H9 (cell line): ENCODE results near the gene TSPAN9. TPM values are rescaled to one million over a fixed set of nuclear protein-coding genes. Genes with fewer than 3 reads are reported as not detected.

Experiments used
- DNase-seq: peaks from one replicate; pipeline ENCODE4 v3.0.0-alpha.2; 2017
- H2AFZ ChIP-seq: one replicate; pipeline ENCODE4 v1.6.1; 2013; ENCODE audit warnings: mild to moderate bottlenecking, low read length, control low read depth, moderate library complexity
- H2AK5ac ChIP-seq: 2 replicates; pipeline ENCODE4 v1.6.1; 2013; ENCODE audit warnings: low read length, control low read depth, mixed read lengths; ENCODE audit not compliant: insufficient read length
- H2BK120ac ChIP-seq: one replicate; pipeline ENCODE4 v1.6.1; 2013; ENCODE audit warnings: low read depth, mild to moderate bottlenecking, low read length, control low read depth, inconsistent platforms; ENCODE audit not compliant: poor library complexity, severe bottlenecking
- H2BK12ac ChIP-seq: 2 replicates; pipeline ENCODE4 v1.6.1; 2013; ENCODE audit warnings: low read length, control low read depth, mixed read lengths, low read depth; ENCODE audit not compliant: insufficient read length
- H2BK15ac ChIP-seq: 2 replicates; pipeline ENCODE4 v1.6.1; 2013; ENCODE audit warnings: low read depth, low read length, control low read depth
- H2BK20ac ChIP-seq: one replicate; pipeline ENCODE4 v1.6.1; 2013; ENCODE audit warnings: low read depth, mild to moderate bottlenecking, low read length, control low read depth, inconsistent platforms; ENCODE audit not compliant: poor library complexity, severe bottlenecking
- H2BK5ac ChIP-seq: 2 replicates; pipeline ENCODE4 v1.6.1; 2013; ENCODE audit warnings: low read length, control low read depth, mixed read lengths; ENCODE audit not compliant: insufficient read length
- H3K14ac ChIP-seq: 2 replicates; pipeline ENCODE4 v1.6.1; 2013; ENCODE audit warnings: low read length, control low read depth; ENCODE audit not compliant: insufficient read depth
- H3K18ac ChIP-seq: 2 replicates; pipeline ENCODE4 v1.6.1; 2013; ENCODE audit warnings: low read depth, mild to moderate bottlenecking, mixed read lengths, low read length, control low read depth; ENCODE audit not compliant: insufficient read length
- H3K23ac ChIP-seq: 2 replicates; pipeline ENCODE4 v1.6.1; 2013; ENCODE audit warnings: low read length, control low read depth, mixed read lengths, low read depth; ENCODE audit not compliant: insufficient read length
- H3K23me2 ChIP-seq: 2 replicates; pipeline ENCODE4 v1.6.1; 2013; ENCODE audit warnings: low read depth, mild to moderate bottlenecking, mixed read lengths, low read length, control low read depth; ENCODE audit not compliant: insufficient read length, poor library complexity, severe bottlenecking
- H3K27ac ChIP-seq: 2 replicates; pipeline ENCODE4 v1.5.1; 2013; ENCODE audit warnings: low read length, control low read depth, mixed read lengths, low read depth; ENCODE audit not compliant: insufficient read length
- H3K27me3 ChIP-seq: 2 replicates; pipeline ENCODE4 v1.6.1; 2013; ENCODE audit warnings: low read length, control low read depth, inconsistent platforms; ENCODE audit not compliant: insufficient read depth
- H3K4ac ChIP-seq: 2 replicates; pipeline ENCODE4 v1.6.1; 2013; ENCODE audit warnings: low read depth, mild to moderate bottlenecking, control low read depth, inconsistent platforms, low read length, moderate library complexity
- H3K4me1 ChIP-seq: 2 replicates; pipeline ENCODE4 v1.6.1; 2013; ENCODE audit warnings: low read length, control low read depth, inconsistent platforms; ENCODE audit not compliant: insufficient read depth
- H3K4me2 ChIP-seq: 2 replicates; pipeline ENCODE4 v1.6.1; 2013; ENCODE audit warnings: low read length, control low read depth, mixed read lengths; ENCODE audit not compliant: insufficient read length, insufficient read depth
- H3K56ac ChIP-seq: 2 replicates; pipeline ENCODE4 v1.6.1; 2013; ENCODE audit warnings: low read depth, mild to moderate bottlenecking, mixed read lengths, low read length, control low read depth; ENCODE audit not compliant: insufficient read length
- H3K79me1 ChIP-seq: 2 replicates; pipeline ENCODE4 v1.6.1; 2013; ENCODE audit warnings: low read depth, mild to moderate bottlenecking, moderate library complexity, low read length, control low read depth, inconsistent platforms; ENCODE audit not compliant: insufficient read depth, poor library complexity, severe bottlenecking
- H3K79me2 ChIP-seq: 2 replicates; pipeline ENCODE4 v1.6.1; 2013; ENCODE audit warnings: low read length, control low read depth, inconsistent platforms; ENCODE audit not compliant: insufficient read depth
- H3K9ac ChIP-seq: 2 replicates; pipeline ENCODE4 v1.6.1; 2013; ENCODE audit warnings: low read length, control low read depth, mixed read lengths; ENCODE audit not compliant: insufficient read length; ENCODE audit errors: extremely low read depth
- H3K9me3 ChIP-seq: one replicate; pipeline ENCODE4 v1.6.1; 2013; ENCODE audit warnings: low read depth, low read length, inconsistent platforms; ENCODE audit not compliant: control insufficient read depth
- H3T11ph ChIP-seq: one replicate; pipeline ENCODE4 v1.6.1; 2013; ENCODE audit warnings: mild to moderate bottlenecking, low read length, control low read depth, inconsistent platforms
- H4K20me1 ChIP-seq: one replicate; pipeline ENCODE4 v1.6.1; 2013; ENCODE audit not compliant: control insufficient read depth, insufficient read length, insufficient read depth
- H4K5ac ChIP-seq: 2 replicates; pipeline ENCODE4 v1.6.1; 2013; ENCODE audit warnings: low read depth, mild to moderate bottlenecking, mixed read lengths, low read length, control low read depth; ENCODE audit not compliant: insufficient read length
- H4K8ac ChIP-seq: replicated peaks from 2 replicates; pipeline ENCODE4 v1.6.1; 2013; ENCODE audit warnings: low read length, control low read depth, mixed read lengths, low read depth; ENCODE audit not compliant: insufficient read length
- H4K91ac ChIP-seq: 2 replicates; pipeline ENCODE4 v1.6.1; 2013; ENCODE audit warnings: low read depth, mild to moderate bottlenecking, moderate library complexity, mixed read lengths, low read length, control low read depth; ENCODE audit not compliant: insufficient read length
- H3K27ac Mint-ChIP-seq, 3 experiments: 2 replicates in 2 of 3; 3 replicates in 1 of 3; pipeline ENCODE4 v1.8.0; 2020 to 2021; ENCODE audit warnings: mixed read lengths in 3 of 3, mild to moderate bottlenecking in 1 of 3, moderate library complexity in 1 of 3
- H3K27me3 Mint-ChIP-seq: 2 replicates; pipeline ENCODE4 v1.8.0; 2021; ENCODE audit warnings: low read depth, mild to moderate bottlenecking, moderate library complexity, mixed read lengths
- H3K36me3 Mint-ChIP-seq, 3 experiments: 2 replicates in 2 of 3; 3 replicates in 1 of 3; pipeline ENCODE4 v1.8.0; 2020 to 2021; ENCODE audit warnings: low read depth in 3 of 3, mixed read lengths in 3 of 3; ENCODE audit not compliant: insufficient read depth in 1 of 3
- H3K4me1 Mint-ChIP-seq, 2 experiments: 2 replicates each; pipeline ENCODE4 v1.8.0; 2020; ENCODE audit warnings: mixed read lengths in 2 of 2
- H3K4me3 Mint-ChIP-seq, 2 experiments: 2 replicates in 1 of 2; 3 replicates in 1 of 2; pipeline ENCODE4 v1.8.0; 2020 to 2021; ENCODE audit warnings: mild to moderate bottlenecking in 2 of 2, mixed read lengths in 2 of 2, moderate library complexity in 1 of 2
- H3K9me3 Mint-ChIP-seq, 2 experiments: 2 replicates in 1 of 2; 3 replicates in 1 of 2; pipeline ENCODE4 v1.8.0; 2020; ENCODE audit warnings: mild to moderate bottlenecking in 2 of 2, mixed read lengths in 2 of 2, moderate library complexity in 1 of 2
- WGBS: extraction: QIAGEN DNeasy Blood & Tissue Kit; methylation state at CpG from one replicate; pipeline ENCODE4 v1.1.7; 2013; ENCODE audit warnings: missing lambda C conversion rate, low lambda C conversion rate, mixed read lengths; ENCODE audit not compliant: insufficient read length; ENCODE audit errors: extremely low coverage; 5-methylcytosine and 5-hydroxymethylcytosine counted together
- total RNA-seq: library from RNA; stranded (reverse); gene quantifications from 2 replicates; pipeline ENCODE4 v1.2.1, GENCODE V29; 2021
- TF ChIP-seq, protein P1 (sequence below): fragments of 200-600 bp; sonication (generic); conservative IDR thresholded peaks from 3 replicates; pipeline ENCODE4 v1.8.0; 2021; ENCODE audit warnings: antibody characterized with exemption, mild to moderate bottlenecking

TSPAN9 gene
- total RNA-seq, 1 experiment from 2014 or later: 19.0 TPM

GRCh38 chr12:3267690-3268089, 190.5 kb downstream of the TSPAN9 start:
- no peak overlapping the region; the same call in 1 of the 2 replicates for H3K14ac ChIP-seq
- no CpG with 5 or more reads among the region's 11 CpGs for WGBS
- no peaks in the 10 kb centered on the region for H3K79me1 ChIP-seq
- no peak overlapping the region for H2BK12ac ChIP-seq
- no peak for DNase-seq
- H4K20me1 ChIP-seq: no peaks in the 10 kb centered on the region
- Mint-ChIP-seq H3K4me3 (no peak overlapping the region), H3K27ac (no peak overlapping the region; a peak in 1 of 7 replicates), H3K9me3 (no peaks in the 10 kb centered on the region), H3K27me3 (no peaks in the 10 kb centered on the region), H3K4me1 (peaks cover 15 to 33% of the 10 kb centered on the region in 2 experiments), H3K36me3 (no peaks in the 10 kb centered on the region; a peak in 1 of 7 replicates)
- H3K23ac ChIP-seq: no peak overlapping the region
- H2AFZ ChIP-seq: no peak overlapping the region
- no peaks in the 10 kb centered on the region for H3K27me3 ChIP-seq
- no peak overlapping the region for H2BK5ac ChIP-seq
- H3K9me3 ChIP-seq: no peaks in the 10 kb centered on the region
- H3T11ph ChIP-seq: no peak overlapping the region
- no peaks in the 10 kb centered on the region for H3K4me1 ChIP-seq
- no peak overlapping the region for H2BK20ac ChIP-seq
- H3K23me2 ChIP-seq: no peaks in the 10 kb centered on the region
- no peak overlapping the region for H2BK15ac ChIP-seq
- H4K8ac ChIP-seq: no peak overlapping the region
- no peak overlapping the region for H3K4me2 ChIP-seq
- H4K5ac ChIP-seq: no peak overlapping the region
- H2BK120ac ChIP-seq: no peak overlapping the region
- H3K4ac ChIP-seq: no peak overlapping the region
- H3K56ac ChIP-seq: no peak overlapping the region
- no peak overlapping the region for H3K27ac ChIP-seq
- TF ChIP-seq, protein P1, sequence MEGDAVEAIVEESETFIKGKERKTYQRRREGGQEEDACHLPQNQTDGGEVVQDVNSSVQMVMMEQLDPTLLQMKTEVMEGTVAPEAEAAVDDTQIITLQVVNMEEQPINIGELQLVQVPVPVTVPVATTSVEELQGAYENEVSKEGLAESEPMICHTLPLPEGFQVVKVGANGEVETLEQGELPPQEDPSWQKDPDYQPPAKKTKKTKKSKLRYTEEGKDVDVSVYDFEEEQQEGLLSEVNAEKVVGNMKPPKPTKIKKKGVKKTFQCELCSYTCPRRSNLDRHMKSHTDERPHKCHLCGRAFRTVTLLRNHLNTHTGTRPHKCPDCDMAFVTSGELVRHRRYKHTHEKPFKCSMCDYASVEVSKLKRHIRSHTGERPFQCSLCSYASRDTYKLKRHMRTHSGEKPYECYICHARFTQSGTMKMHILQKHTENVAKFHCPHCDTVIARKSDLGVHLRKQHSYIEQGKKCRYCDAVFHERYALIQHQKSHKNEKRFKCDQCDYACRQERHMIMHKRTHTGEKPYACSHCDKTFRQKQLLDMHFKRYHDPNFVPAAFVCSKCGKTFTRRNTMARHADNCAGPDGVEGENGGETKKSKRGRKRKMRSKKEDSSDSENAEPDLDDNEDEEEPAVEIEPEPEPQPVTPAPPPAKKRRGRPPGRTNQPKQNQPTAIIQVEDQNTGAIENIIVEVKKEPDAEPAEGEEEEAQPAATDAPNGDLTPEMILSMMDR: no peak
- H3K79me2 ChIP-seq: no peaks in the 10 kb centered on the region
- H4K91ac ChIP-seq: no peak overlapping the region
- no peak overlapping the region for H2AK5ac ChIP-seq
- H3K9ac ChIP-seq: no peak overlapping the region
- no peak overlapping the region for H3K18ac ChIP-seq
